HCT116 (cell line): ENCODE data around the gene GPA33. TPM values are rescaled to one million over a fixed set of nuclear protein-coding genes. Genes with fewer than 3 reads are reported as not detected.

Source experiments
- ATAC-seq: fragments of 200-7000 bp; cut with Tn5 transposase; 2 replicates; pipeline ENCODE4 v1.9.1; 2020; ENCODE audit warnings: mild to moderate bottlenecking, moderate library complexity
- BruUV-seq: library from RNA; stranded (reverse); fragments of 400-500 nt; replicated peaks from 2 replicates; lab custom pipeline; 2021; lab: Mats Ljungman, UMichigan
- CTCF ChIA-PET: fragments of 300-600 bp; sonication (Branson Sonifier 250); formaldehyde crosslinking; loops from one replicate; lab custom pipeline; 2021; ENCODE audit warnings: antibody characterized with exemption; lab: Charles Lee
- POLR2A ChIA-PET: fragments of 300-600, 350-600 bp; sonication (Branson Sonifier 250); formaldehyde crosslinking; loops from one replicate; lab custom pipeline; 2021; ENCODE audit warnings: antibody characterized with exemption; lab: Charles Lee
- RAD21 ChIA-PET, 2 experiments: fragments of 300-600 bp; sonication (Branson Sonifier 250); formaldehyde crosslinking; loops; one replicate each; lab custom pipeline; 2023; ENCODE audit warnings: low total read pairs in 2 of 2; ENCODE audit not compliant: uncharacterized antibody in 2 of 2, unreplicated experiment in 2 of 2, low non-redundant PET in 1 of 2; lab: Charles Lee
- DNase-seq: peaks from one replicate; pipeline ENCODE4 v3.0.0-alpha.2; 2010; ENCODE audit warnings: low read depth, low spot score
- H2AFZ ChIP-seq: fragments of 200-600 bp; shearing (Covaris generic), sonication (generic); 2 replicates; pipeline ENCODE4 v1.6.1; 2017; ENCODE audit warnings: low read depth, mixed run types, mixed read lengths, antibody characterized with exemption, low read length; ENCODE audit not compliant: poor library complexity, severe bottlenecking
- H3K27ac ChIP-seq: 2 replicates; pipeline ENCODE4 v1.5.1; 2012; ENCODE audit warnings: low read depth, low read length
- H3K27me3 ChIP-seq: fragments of 200-600 bp; sonication (generic); 2 replicates; pipeline ENCODE4 v1.6.1; 2016; ENCODE audit warnings: mixed run types, low read length, mixed read lengths; ENCODE audit not compliant: insufficient read depth
- H3K36me3 ChIP-seq, 2 experiments: fragments of 200-500 bp in 1 of 2; fragments of 200-600 bp in 1 of 2; sonication (Bioruptor generic) in 1 of 2; sonication (generic) in 1 of 2; 2 replicates each; pipeline versions ENCODE4 v1.5.1 to v1.6.1; 2014 to 2016; ENCODE audit warnings: low read length in 2 of 2, inconsistent platforms in 1 of 2, mixed read lengths in 1 of 2, mixed run types in 1 of 2; ENCODE audit not compliant: insufficient read depth in 2 of 2, control insufficient read depth in 1 of 2
- H3K4me1 ChIP-seq, 2 experiments: fragments of 200-600 bp in 1 of 2; sonication (generic) in 1 of 2; 2 replicates each; pipeline versions ENCODE4 v1.5.1 to v1.6.1; 2012 to 2017; ENCODE audit warnings: low read length in 2 of 2, inconsistent platforms in 1 of 2, mild to moderate bottlenecking in 1 of 2, mixed read lengths in 1 of 2, mixed run types in 1 of 2, moderate library complexity in 1 of 2; ENCODE audit not compliant: insufficient read depth in 2 of 2, control insufficient read depth in 1 of 2
- H3K4me2 ChIP-seq: fragments of 200-600 bp; sonication (generic); 2 replicates; pipeline ENCODE4 v1.6.1; 2017; ENCODE audit warnings: mixed run types, low read length, mixed read lengths
- H3K4me3 ChIP-seq, 2 experiments: fragments of 200-600 bp in 1 of 2; sonication (generic) in 1 of 2; replicated peaks in 1 of 2; 2 replicates each; pipeline ENCODE4 v1.5.1; 2011 to 2016; ENCODE audit warnings: low read length in 2 of 2, control low read depth in 1 of 2, low read depth in 1 of 2, mild to moderate bottlenecking in 1 of 2, mixed read lengths in 1 of 2, mixed run types in 1 of 2
- H3K79me2 ChIP-seq: fragments of 200-600 bp; sonication (generic); 2 replicates; pipeline ENCODE4 v1.6.1; 2017; ENCODE audit warnings: mild to moderate bottlenecking, mixed run types, low read length, moderate library complexity, mixed read lengths; ENCODE audit not compliant: insufficient read depth
- H3K9ac ChIP-seq: fragments of 200-600 bp; sonication (generic); 2 replicates; pipeline ENCODE4 v1.6.1; 2016; ENCODE audit warnings: low read length, mixed read lengths
- H3K9me2 ChIP-seq: fragments of 200-600 bp; sonication (generic), shearing (Covaris generic); 2 replicates; pipeline ENCODE4 v1.6.1; 2017; ENCODE audit warnings: mixed run types, mild to moderate bottlenecking, moderate library complexity; ENCODE audit not compliant: insufficient read depth
- H3K9me3 ChIP-seq, 2 experiments: fragments of 200-500 bp in 1 of 2; fragments of 200-600 bp in 1 of 2; sonication (Bioruptor generic) in 1 of 2; sonication (generic) in 1 of 2; 2 replicates each; pipeline ENCODE4 v1.6.1; 2014 to 2017; ENCODE audit warnings: low read length in 2 of 2, mixed read lengths in 2 of 2, inconsistent platforms in 1 of 2, low read depth in 1 of 2, mild to moderate bottlenecking in 1 of 2, mixed run types in 1 of 2, moderate library complexity in 1 of 2; ENCODE audit not compliant: control insufficient read depth in 1 of 2, insufficient read depth in 1 of 2
- H4K20me1 ChIP-seq: fragments of 200-600 bp; sonication (generic), shearing (Covaris generic); 2 replicates; pipeline ENCODE4 v1.6.1; 2017; ENCODE audit warnings: mixed run types, mild to moderate bottlenecking, moderate library complexity; ENCODE audit not compliant: insufficient read depth
- CBX3 ChIP-seq: IDR thresholded peaks from 2 replicates; pipeline ENCODE4 v1.6.1; 2012; ENCODE audit warnings: low read depth
- CEBPB ChIP-seq: IDR thresholded peaks from 2 replicates; pipeline ENCODE4 v1.6.1; 2012; ENCODE audit warnings: low read depth
- EZH2 ChIP-seq: fragments of 200-600 bp; sonication (generic); IDR thresholded peaks from 2 replicates; pipeline ENCODE4 v1.6.1; 2017; ENCODE audit warnings: antibody characterized with exemption, mixed run types
- POLR2A ChIP-seq: IDR thresholded peaks from 2 replicates; pipeline ENCODE4 v1.7.0; 2011; ENCODE audit warnings: borderline replicate concordance; ENCODE audit not compliant: insufficient read depth, insufficient read length; ENCODE audit errors: extremely low read depth
- POLR2AphosphoS5 ChIP-seq: IDR thresholded peaks from 2 replicates; pipeline ENCODE4 v1.6.1; 2011; ENCODE audit warnings: mild to moderate bottlenecking, low read depth, low read length, moderate library complexity
- RAD21 ChIP-seq: IDR thresholded peaks from 2 replicates; pipeline ENCODE4 v1.6.1; 2012; ENCODE audit warnings: low read depth, mild to moderate bottlenecking
- SIN3A ChIP-seq: IDR thresholded peaks from 2 replicates; pipeline ENCODE4 v1.6.1; 2012; ENCODE audit warnings: low read depth
- YY1 ChIP-seq: IDR thresholded peaks from 2 replicates; pipeline ENCODE4 v1.6.1; 2011; ENCODE audit warnings: low read length, low read depth, moderate library complexity, mild to moderate bottlenecking; ENCODE audit not compliant: insufficient replicate concordance; ENCODE audit errors: extremely low read depth
- intact Hi-C: fragments of 100-400 bp; cut with micrococcal nuclease; formaldehyde crosslinking; loops from 2 replicates; pipeline ENCODE4 v1.10.0; 2022
- total RNA-seq: library from RNA; stranded (reverse); gene quantifications from one replicate; pipeline ENCODE4 v1.2.1, GENCODE V29; 2021; ENCODE audit not compliant: unreplicated experiment
- TF ChIP-seq, protein P1 (sequence below): IDR thresholded peaks from 2 replicates; pipeline ENCODE4 v1.6.1; 2012
- TF ChIP-seq, protein P2 (sequence below): IDR thresholded peaks from 2 replicates; pipeline ENCODE4 v1.6.1; 2012
- TF ChIP-seq, protein P3 (sequence below), 3 experiments: fragments of 200-600 bp in 1 of 3; sonication (generic) in 1 of 3; IDR thresholded peaks in 2 of 3; conservative IDR thresholded peaks in 1 of 3; 2 replicates each; pipeline ENCODE4 v1.5.1; 2012 to 2017; ENCODE audit warnings: low read depth in 2 of 3, low read length in 2 of 3, antibody characterized with exemption in 1 of 3, borderline replicate concordance in 1 of 3, control low read depth in 1 of 3, mild to moderate bottlenecking in 1 of 3, mixed read lengths in 1 of 3, mixed run types in 1 of 3, moderate library complexity in 1 of 3; ENCODE audit not compliant: insufficient read depth in 1 of 3
- TF ChIP-seq, protein P4 (sequence below): IDR thresholded peaks from 2 replicates; pipeline ENCODE4 v1.6.1; 2011; ENCODE audit warnings: mild to moderate bottlenecking, low read length, moderate library complexity; ENCODE audit not compliant: insufficient replicate concordance; ENCODE audit errors: extremely low read depth

Gene GPA33
- total RNA-seq, 1 experiment from 2014 or later, result 0.22 TPM

DNA sequence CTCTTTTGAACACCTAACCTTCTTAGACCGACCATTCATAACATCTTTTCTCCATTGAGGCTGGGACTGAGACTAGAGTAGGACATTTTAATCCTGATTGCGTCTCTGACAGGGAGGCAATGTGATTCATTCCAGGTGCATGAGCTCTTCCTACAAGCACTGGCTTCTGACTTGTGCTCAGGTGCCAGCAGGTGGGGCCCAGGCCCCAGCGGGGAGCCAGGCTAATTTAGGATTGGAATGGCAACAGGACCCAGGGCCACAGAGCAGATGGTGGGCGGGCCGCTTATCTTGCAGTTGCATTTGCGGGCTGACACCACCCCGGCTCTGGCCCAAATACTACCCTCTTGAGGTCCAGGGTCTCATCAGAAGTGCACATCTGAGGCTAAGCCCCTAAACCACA, 4.1 kb downstream of the GPA33 start:
- Histone ChIP-seq H3K4me2 (no peak overlapping the region), H3K4me1 (peaks cover 8 to 29% of the 10 kb centered on the region in 2 experiments), H3K9ac (no peak overlapping the region), H3K9me2 (no peaks in the 10 kb centered on the region), H2AFZ (no peak overlapping the region), H3K36me3 (no peaks in the 10 kb centered on the region), H4K20me1 (no peaks in the 10 kb centered on the region), H3K27ac (no peak overlapping the region), H3K27me3 (no peaks in the 10 kb centered on the region), H3K9me3 (no peaks in the 10 kb centered on the region), H3K79me2 (no peaks in the 10 kb centered on the region), H3K4me3 (no peak overlapping the region)
- ChIA-PET POLR2A (no interaction called here), CTCF (interaction anchor here (1.7 to 1.9 kb wide), 2 partner anchors 27 to 134 kb away, joined by 4 to 5 read pairs; no protein-coding TSS in a partner anchor), RAD21 (no interaction called here)
- no peak for DNase-seq
- intact Hi-C loops, result no loop called here
- no TSS peak for BruUV-seq
- ATAC-seq, result peak; percentile 32; the same call in 1 of the 2 replicates
- TF ChIP-seq POLR2A (no peak), RAD21 (peak; percentile 47)

DNA sequence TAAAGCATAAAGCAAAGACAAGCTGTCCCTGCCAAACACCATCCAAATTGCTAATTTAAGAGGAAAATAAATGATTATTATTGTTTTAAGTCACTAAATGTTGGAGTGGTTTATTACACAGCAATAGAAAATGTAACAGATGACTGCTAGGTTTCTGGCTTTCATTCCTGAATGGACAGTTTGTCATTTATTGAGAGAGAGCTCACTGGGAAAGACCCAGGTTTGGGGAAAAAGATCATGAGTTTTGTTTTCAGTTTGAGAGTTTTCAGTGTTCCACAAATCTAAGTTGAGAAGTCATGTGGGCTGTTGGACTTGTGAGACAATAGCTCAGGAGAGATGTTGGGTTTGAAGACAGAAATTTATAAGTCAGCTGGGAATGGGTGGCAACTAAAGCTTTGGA, 5.4 kb downstream of the GPA33 start:
- POLR2A ChIA-PET, result no interaction called here
- Histone ChIP-seq H3K79me2 (no peaks in the 10 kb centered on the region), H3K27me3 (no peaks in the 10 kb centered on the region), H3K4me3 (no peak overlapping the region), H3K4me1 (peaks cover 8 to 29% of the 10 kb centered on the region in 2 experiments), H3K36me3 (no peaks in the 10 kb centered on the region), H3K4me2 (no peak overlapping the region), H3K9me3 (no peaks in the 10 kb centered on the region), H3K9me2 (no peaks in the 10 kb centered on the region), H4K20me1 (no peaks in the 10 kb centered on the region), H3K27ac (no peak overlapping the region), H2AFZ (no peak overlapping the region), H3K9ac (no peak overlapping the region)
- TF ChIP-seq, protein P1, sequence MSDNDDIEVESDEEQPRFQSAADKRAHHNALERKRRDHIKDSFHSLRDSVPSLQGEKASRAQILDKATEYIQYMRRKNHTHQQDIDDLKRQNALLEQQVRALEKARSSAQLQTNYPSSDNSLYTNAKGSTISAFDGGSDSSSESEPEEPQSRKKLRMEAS, result no peak
- no peak for TF ChIP-seq CBX3
- TF ChIP-seq YY1, result no peak
- no peak for TF ChIP-seq SIN3A
- no peak for TF ChIP-seq POLR2AphosphoS5
- TF ChIP-seq, protein P2, sequence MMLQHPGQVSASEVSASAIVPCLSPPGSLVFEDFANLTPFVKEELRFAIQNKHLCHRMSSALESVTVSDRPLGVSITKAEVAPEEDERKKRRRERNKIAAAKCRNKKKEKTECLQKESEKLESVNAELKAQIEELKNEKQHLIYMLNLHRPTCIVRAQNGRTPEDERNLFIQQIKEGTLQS, result no peak
- TF ChIP-seq, protein P3, sequence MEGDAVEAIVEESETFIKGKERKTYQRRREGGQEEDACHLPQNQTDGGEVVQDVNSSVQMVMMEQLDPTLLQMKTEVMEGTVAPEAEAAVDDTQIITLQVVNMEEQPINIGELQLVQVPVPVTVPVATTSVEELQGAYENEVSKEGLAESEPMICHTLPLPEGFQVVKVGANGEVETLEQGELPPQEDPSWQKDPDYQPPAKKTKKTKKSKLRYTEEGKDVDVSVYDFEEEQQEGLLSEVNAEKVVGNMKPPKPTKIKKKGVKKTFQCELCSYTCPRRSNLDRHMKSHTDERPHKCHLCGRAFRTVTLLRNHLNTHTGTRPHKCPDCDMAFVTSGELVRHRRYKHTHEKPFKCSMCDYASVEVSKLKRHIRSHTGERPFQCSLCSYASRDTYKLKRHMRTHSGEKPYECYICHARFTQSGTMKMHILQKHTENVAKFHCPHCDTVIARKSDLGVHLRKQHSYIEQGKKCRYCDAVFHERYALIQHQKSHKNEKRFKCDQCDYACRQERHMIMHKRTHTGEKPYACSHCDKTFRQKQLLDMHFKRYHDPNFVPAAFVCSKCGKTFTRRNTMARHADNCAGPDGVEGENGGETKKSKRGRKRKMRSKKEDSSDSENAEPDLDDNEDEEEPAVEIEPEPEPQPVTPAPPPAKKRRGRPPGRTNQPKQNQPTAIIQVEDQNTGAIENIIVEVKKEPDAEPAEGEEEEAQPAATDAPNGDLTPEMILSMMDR (IDR thresholded peaks at IDR 0.05 in 2 of 3, conservative IDR thresholded peaks at IDR 0.05 in 1 of 3; ENCODE audit: borderline replicate concordance in 1 of 3, insufficient read depth in 1 of 3, low read depth in 2 of 3, low read length in 2 of 3), result no peak
- no peak for TF ChIP-seq CEBPB
- TF ChIP-seq, protein P4, sequence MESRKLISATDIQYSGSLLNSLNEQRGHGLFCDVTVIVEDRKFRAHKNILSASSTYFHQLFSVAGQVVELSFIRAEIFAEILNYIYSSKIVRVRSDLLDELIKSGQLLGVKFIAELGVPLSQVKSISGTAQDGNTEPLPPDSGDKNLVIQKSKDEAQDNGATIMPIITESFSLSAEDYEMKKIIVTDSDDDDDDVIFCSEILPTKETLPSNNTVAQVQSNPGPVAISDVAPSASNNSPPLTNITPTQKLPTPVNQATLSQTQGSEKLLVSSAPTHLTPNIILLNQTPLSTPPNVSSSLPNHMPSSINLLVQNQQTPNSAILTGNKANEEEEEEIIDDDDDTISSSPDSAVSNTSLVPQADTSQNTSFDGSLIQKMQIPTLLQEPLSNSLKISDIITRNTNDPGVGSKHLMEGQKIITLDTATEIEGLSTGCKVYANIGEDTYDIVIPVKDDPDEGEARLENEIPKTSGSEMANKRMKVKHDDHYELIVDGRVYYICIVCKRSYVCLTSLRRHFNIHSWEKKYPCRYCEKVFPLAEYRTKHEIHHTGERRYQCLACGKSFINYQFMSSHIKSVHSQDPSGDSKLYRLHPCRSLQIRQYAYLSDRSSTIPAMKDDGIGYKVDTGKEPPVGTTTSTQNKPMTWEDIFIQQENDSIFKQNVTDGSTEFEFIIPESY, result no peak
- TF ChIP-seq EZH2, result no peak
- intact Hi-C loops, result no loop called here
- ATAC-seq, result no peak
- RAD21 ChIA-PET, result no interaction called here
- CTCF ChIA-PET, result interaction anchor here (1.9 kb wide), 1 partner anchor 26 kb away, joined by 5 read pairs; no protein-coding TSS in a partner anchor
- no peak for DNase-seq
- BruUV-seq, result no TSS peak
